Gastrocnemius medialis (tissue), 4 donors: ENCODE data around the gene ZBTB3. TPM values are rescaled to one million over a fixed set of nuclear protein-coding genes. Genes with fewer than 3 reads are reported as not detected.
A peak's percentile ranks its signal among the peaks of the same experiment; 100 is the strongest.

ENCODE experiments used
- ATAC-seq, 2 donors: fragments of 150-250 bp; one replicate each; pipeline ENCODE4 v1.9.1; 2016
- DNase-seq, 2 donors: peaks; one replicate each; pipeline ENCODE4 v3.0.0-alpha.2; 2019
- H3K27ac ChIP-seq, 4 donors: fragments of 200-600 bp; sonication (generic); 1 replicate in 1 of 4; 2 replicates in 3 of 4; pipeline ENCODE4 v1.5.1; 2016 to 2018; ENCODE audit warnings: mild to moderate bottlenecking in 2 of 4, moderate library complexity in 1 of 4
- H3K27me3 ChIP-seq, 3 donors: fragments of 200-600 bp; sonication (generic) in 2 of 3; 1 replicate in 1 of 3; 2 replicates in 2 of 3; pipeline versions ENCODE4 v1.5.1 to v1.6.0; 2016 to 2019; ENCODE audit warnings: mild to moderate bottlenecking in 1 of 3, moderate library complexity in 1 of 3
- H3K36me3 ChIP-seq, 2 donors: fragments of 200-600 bp; sonication (generic) in 1 of 2; one replicate each; pipeline ENCODE4 v1.5.1; 2017 to 2018
- H3K4me1 ChIP-seq, 2 donors: fragments of 200-600 bp; sonication (generic) in 1 of 2; one replicate each; pipeline ENCODE4 v1.5.1; 2016 to 2017; ENCODE audit warnings: mild to moderate bottlenecking in 2 of 2
- H3K4me3 ChIP-seq, 4 donors: fragments of 200-600 bp; sonication (generic) in 3 of 4; 1 replicate in 1 of 4; 2 replicates in 3 of 4; pipeline ENCODE4 v1.5.1; 2016 to 2019; ENCODE audit warnings: mild to moderate bottlenecking in 2 of 4
- H3K9me3 ChIP-seq, 3 donors: fragments of 200-600 bp; sonication (generic) in 2 of 3; 1 replicate in 1 of 3; 2 replicates in 2 of 3; pipeline ENCODE4 v1.5.1; 2016 to 2019
- CTCF ChIP-seq, 5 experiments: fragments of 450-650 bp in 3 of 5; fragments of 200-600 bp in 2 of 5; sonication (generic) in 2 of 5; IDR thresholded peaks in 4 of 5; conservative IDR thresholded peaks in 1 of 5; 1 replicate in 4 of 5; 2 replicates in 1 of 5; pipeline ENCODE4 v1.5.1; 2016 to 2019; ENCODE audit warnings: antibody characterized with exemption in 5 of 5, mild to moderate bottlenecking in 3 of 5, moderate library complexity in 3 of 5
- POLR2A ChIP-seq, 2 donors: fragments of 450-650 bp; IDR thresholded peaks; one replicate each; pipeline ENCODE4 v1.6.1; 2017; ENCODE audit warnings: antibody characterized with exemption in 2 of 2, mild to moderate bottlenecking in 2 of 2, moderate library complexity in 2 of 2
- in situ Hi-C, 4 donors: fragments of 200-750 bp; cut with MboI; loops; one replicate each; pipeline versions ENCODE4 v1.15.0 to v1.8.0; 2017; ENCODE audit warnings: low sequenced_read_pairs in 4 of 4
- intact Hi-C: fragments of 100-400 bp; cut with DNase I; formaldehyde crosslinking; loops from one replicate; pipeline ENCODE4 v1.15.1; 2023; ENCODE audit warnings: low total_unique reads
- total RNA-seq, 4 donors: library from RNA; depleted of rRNA; stranded (reverse); fragments of >200 nt; gene quantifications; one replicate each; pipeline versions ENCODE4 v1.1.0 to v1.2.3, GENCODE V29; 2016

ZBTB3 gene
- total RNA-seq, 4 donors from 2014 or later = 5.6 to 10.5 (median 7.7) TPM

GRCh38 chr11:62788991-62789390 lies 35.0 kb upstream of the ZBTB3 start:
- ATAC-seq (no peak), DNase-seq (no peak)
- Histone ChIP-seq H3K9me3 (no peaks in the 10 kb centered on the region), H3K36me3 (peaks cover 0 to 38% of the 10 kb centered on the region in 2 donors), H3K27me3 (no peaks in the 10 kb centered on the region), H3K4me3 (peak overlapping the region in 1 of 4 donors; percentile 97), H3K27ac (peak overlapping the region in 1 of 4 donors; percentile 90), H3K4me1 (peaks cover 42 to 47% of the 10 kb centered on the region in 2 donors)
- no peak for TF ChIP-seq CTCF (IDR thresholded peaks at IDR 0.05 in 4 of 5, conservative IDR thresholded peaks at IDR 0.05 in 1 of 5)
- no peak for TF ChIP-seq POLR2A (IDR thresholded peaks at IDR 0.05)
- intact Hi-C loops = loop anchor here (10.0 kb wide), 1 partner anchor 144 kb away; the partner anchor contains the start of gene GANAB
- in situ Hi-C loops = loop anchor here (5.0 to 10.0 kb wide), 2 partner anchors 73 to 76 kb away; no protein-coding TSS in a partner anchor

DNA sequence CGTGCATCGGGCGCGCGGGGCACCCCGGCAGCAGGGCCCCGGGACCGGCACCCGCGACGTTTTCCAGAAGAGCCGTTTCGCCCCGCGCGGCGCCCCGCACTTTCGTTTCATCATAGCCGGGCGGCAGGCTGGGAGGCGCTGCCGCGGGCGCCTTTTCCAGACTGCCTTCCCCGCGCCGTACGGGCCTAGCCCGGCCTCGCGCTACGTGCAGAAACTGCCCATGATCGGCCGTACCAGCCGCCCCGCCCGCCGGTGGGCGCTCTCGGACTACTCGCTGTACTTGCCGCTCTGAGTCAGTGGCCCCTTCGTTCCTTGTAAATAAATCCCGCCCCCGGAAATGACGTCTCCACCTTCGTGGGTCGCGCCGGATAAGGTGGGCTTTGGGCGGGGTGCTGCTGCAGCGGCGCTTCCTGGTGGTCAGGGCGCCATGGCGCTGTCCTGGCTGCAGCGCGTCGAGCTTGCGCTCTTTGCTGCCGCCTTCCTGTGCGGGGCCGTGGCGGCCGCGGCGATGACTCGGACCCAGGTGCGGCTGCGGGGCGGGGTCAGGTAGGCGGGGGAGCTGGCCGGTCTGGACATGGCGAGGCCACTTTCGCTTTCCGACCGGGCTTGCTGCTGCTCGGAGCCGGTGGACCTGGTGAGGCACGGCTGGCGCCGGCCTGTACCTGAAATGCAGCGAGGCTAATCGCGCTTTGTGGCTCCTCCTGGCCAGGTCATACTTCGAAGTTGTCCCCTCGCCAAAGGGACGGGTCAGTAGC lies 33.2 kb upstream of the ZBTB3 start, which contains the start of gene TMEM179B:
Gene TMEM179B (plus strand): TSS at position 398 of the 755 bp plus-strand sequence. CDS start 30 bp downstream, at position 428.
- in situ Hi-C loops (loop anchor here (5.0 to 10.0 kb wide), 2 partner anchors 75 to 78 kb away; no protein-coding TSS in a partner anchor), intact Hi-C loops (loop anchor here (1.0 to 10.0 kb wide), 5 partner anchors 18 to 142 kb away; partner anchors contain the start of genes GANAB, HNRNPUL2, NXF1 and SLC3A2)
- H3K4me3 ChIP-seq = peak within 1 kb of the TSS; percentile 84 to 97 (median 93)
- DNase-seq (peak; percentile 98 to 99), ATAC-seq (peak; percentile 90 to 94)
- H3K27me3 ChIP-seq = no peaks in the 10 kb centered on the region
- peak within 1 kb of the TSS; percentile 85 to 99 (median 93) for H3K27ac ChIP-seq
- peaks cover 35 to 39% of the 10 kb centered on the region in 2 donors for H3K4me1 ChIP-seq
- peak in 3 of 5 experiments; percentile 2 to 54 (median 36) for TF ChIP-seq CTCF (IDR thresholded peaks at IDR 0.05 in 4 of 5, conservative IDR thresholded peaks at IDR 0.05 in 1 of 5)
- peak; percentile 96 to 97 for TF ChIP-seq POLR2A (IDR thresholded peaks at IDR 0.05)
- no peaks in the 10 kb centered on the region for H3K9me3 ChIP-seq
- H3K36me3 ChIP-seq = peaks cover 0 to 31% of the 10 kb centered on the region in 2 donors

DNA sequence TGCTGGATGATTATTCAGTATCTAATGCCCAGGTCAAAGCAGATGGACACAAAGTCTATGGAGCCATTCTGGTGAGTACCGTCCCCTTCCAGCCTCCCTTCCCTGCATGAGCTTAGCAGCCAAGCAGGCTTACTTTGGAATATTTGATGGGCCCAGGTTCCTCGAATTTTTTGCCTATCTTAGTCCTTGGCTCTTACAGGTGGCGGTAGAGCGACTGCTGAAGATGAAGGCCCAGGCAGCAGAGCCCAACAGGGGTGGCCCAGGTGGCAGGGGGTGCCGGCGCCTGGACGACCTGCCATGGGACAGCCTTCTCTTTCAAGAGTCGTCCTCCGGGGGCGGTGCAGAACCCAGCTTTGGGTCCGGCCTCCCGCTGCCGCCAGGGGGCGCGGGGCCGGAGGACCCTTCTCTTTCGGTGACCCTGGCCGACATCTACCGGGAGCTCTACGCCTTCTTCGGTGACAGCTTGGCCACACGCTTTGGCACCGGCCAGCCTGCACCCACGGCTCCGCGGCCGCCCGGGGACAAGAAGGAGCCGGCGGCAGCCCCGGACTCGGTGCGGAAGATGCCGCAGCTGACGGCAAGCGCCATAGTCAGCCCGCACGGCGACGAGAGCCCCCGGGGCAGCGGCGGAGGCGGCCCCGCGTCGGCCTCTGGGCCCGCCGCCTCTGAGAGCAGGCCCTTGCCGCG lies 32.5 kb upstream of the ZBTB3 start:
- Histone ChIP-seq H3K4me1 (peaks cover 33 to 36% of the 10 kb centered on the region in 2 donors), H3K27ac (peak overlapping the region; percentile 85 to 99 (median 93)), H3K4me3 (peak overlapping the region; percentile 84 to 97 (median 93)), H3K36me3 (peaks cover 0 to 34% of the 10 kb centered on the region in 2 donors), H3K9me3 (no peaks in the 10 kb centered on the region), H3K27me3 (no peaks in the 10 kb centered on the region)
- DNase-seq (peak; percentile 74 to 90), ATAC-seq (peak; percentile 85 to 88)
- intact Hi-C loops (loop anchor here (1.0 to 10.0 kb wide), 6 partner anchors 19 to 142 kb away; partner anchors contain the start of genes GANAB, HNRNPUL2, NXF1 and SLC3A2), in situ Hi-C loops (loop anchor here (5.0 to 10.0 kb wide), 2 partner anchors 76 to 78 kb away; no protein-coding TSS in a partner anchor)
- TF ChIP-seq POLR2A (IDR thresholded peaks at IDR 0.05) (no peak), CTCF (IDR thresholded peaks at IDR 0.05 in 4 of 5, conservative IDR thresholded peaks at IDR 0.05 in 1 of 5) (peak; percentile 93 to 98 (median 97))

DNA sequence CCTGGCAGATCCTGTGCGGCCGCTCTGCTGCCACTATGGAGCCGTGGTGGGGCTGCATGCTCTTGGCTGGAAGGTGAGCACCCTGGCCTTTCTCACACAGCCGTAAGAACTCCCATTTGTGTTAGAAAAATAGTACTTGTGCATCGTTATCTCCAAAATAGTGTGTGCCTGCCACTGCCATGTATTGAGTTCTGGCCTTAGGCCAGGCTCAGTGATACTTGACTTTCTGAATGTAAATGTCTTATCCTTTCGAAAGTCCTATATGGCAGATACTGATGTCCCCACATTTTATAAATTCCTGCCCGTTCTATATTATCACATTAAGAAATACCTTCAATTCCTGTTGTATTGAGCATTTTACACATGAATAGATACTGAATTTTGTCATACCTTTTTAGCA lies 28.8 kb upstream of the ZBTB3 start:
- Histone ChIP-seq H3K27ac (no peak overlapping the region), H3K27me3 (no peaks in the 10 kb centered on the region), H3K4me3 (no peak overlapping the region), H3K9me3 (no peaks in the 10 kb centered on the region), H3K4me1 (peaks cover 10 to 11% of the 10 kb centered on the region in 2 donors), H3K36me3 (peaks cover 0 to 41% of the 10 kb centered on the region in 2 donors)
- TF ChIP-seq POLR2A (IDR thresholded peaks at IDR 0.05) (no peak), CTCF (IDR thresholded peaks at IDR 0.05 in 4 of 5, conservative IDR thresholded peaks at IDR 0.05 in 1 of 5) (no peak)
- in situ Hi-C loops = loop anchor here in 2 of 4 donors (10.0 kb wide), 1 partner anchor 82 kb away; no protein-coding TSS in a partner anchor
- intact Hi-C loops = loop anchor here (10.0 kb wide), 1 partner anchor 138 kb away; the partner anchor contains the start of gene GANAB
- DNase-seq (no peak), ATAC-seq (no peak)
